SK-N-SH (cell line): ENCODE data around the gene CCR6. TPM values are rescaled to one million over a fixed set of nuclear protein-coding genes. Genes with fewer than 3 reads are reported as not detected.

Experiments
- CTCF ChIA-PET: fragments of 300-600, 350-600 bp; formaldehyde crosslinking; extraction: SDS; loops from one replicate; lab custom pipeline; 2021; lab: Yijun Ruan, JAX
- POLR2A ChIA-PET: fragments of 350-600 bp; sonication (Branson Sonifier 250); formaldehyde crosslinking; extraction: SDS; loops from one replicate; lab custom pipeline; 2020; ENCODE audit warnings: antibody characterized with exemption, inconsistent platforms; lab: Yijun Ruan, JAX
- DNase-seq: peaks from one replicate; pipeline ENCODE4 v3.0.0; 2012
- H2AFZ ChIP-seq: fragments of 200-600 bp; sonication (generic); 2 replicates; pipeline ENCODE4 v1.8.1; 2016; ENCODE audit warnings: antibody characterized with exemption, mild to moderate bottlenecking, low read depth
- H3F3A ChIP-seq: fragments of 200-600 bp; sonication (generic); replicated peaks from 2 replicates; pipeline ENCODE3; 2016; ENCODE audit warnings: antibody characterized with exemption, mild to moderate bottlenecking; ENCODE audit not compliant: insufficient read depth
- H3K27ac ChIP-seq, 2 experiments: fragments of 200-500 bp in 1 of 2; fragments of 200-600 bp in 1 of 2; sonication (Bioruptor generic) in 1 of 2; sonication (generic), shearing (Covaris generic) in 1 of 2; 2 replicates each; pipeline versions ENCODE4 v1.5.1 to v1.6.1; 2014 to 2016; ENCODE audit warnings: low read depth in 2 of 2, inconsistent platforms in 1 of 2, low read length in 1 of 2, mild to moderate bottlenecking in 1 of 2, mixed read lengths in 1 of 2
- H3K27me3 ChIP-seq: fragments of 200-600 bp; sonication (generic), shearing (Covaris generic); 2 replicates; pipeline ENCODE4 v1.6.1; 2016; ENCODE audit warnings: mixed run types; ENCODE audit not compliant: insufficient read depth
- H3K36me3 ChIP-seq, 2 experiments: fragments of 200-500 bp in 1 of 2; fragments of 200-600 bp in 1 of 2; sonication (Bioruptor generic) in 1 of 2; sonication (generic) in 1 of 2; replicated peaks in 1 of 2; 2 replicates each; pipeline versions ENCODE3 to v1.5.1; 2014 to 2016; ENCODE audit warnings: low read length in 1 of 2, mild to moderate bottlenecking in 1 of 2; ENCODE audit not compliant: insufficient read depth in 2 of 2, control insufficient read depth in 1 of 2
- H3K4me1 ChIP-seq, 2 experiments: fragments of 200-500 bp in 1 of 2; fragments of 200-600 bp in 1 of 2; sonication (Bioruptor generic) in 1 of 2; sonication (generic), shearing (Covaris generic) in 1 of 2; 2 replicates each; pipeline versions ENCODE4 v1.5.1 to v1.6.1; 2014 to 2016; ENCODE audit warnings: low read depth in 1 of 2, low read length in 1 of 2, mixed run types in 1 of 2; ENCODE audit not compliant: insufficient read depth in 2 of 2, control insufficient read depth in 1 of 2
- H3K4me2 ChIP-seq: fragments of 200-600 bp; sonication (generic), shearing (Covaris generic); 2 replicates; pipeline ENCODE4 v1.6.1; 2017; ENCODE audit warnings: mixed run types
- H3K4me3 ChIP-seq, 2 experiments: fragments of 200-500 bp in 1 of 2; fragments of 200-600 bp in 1 of 2; sonication (Bioruptor generic) in 1 of 2; sonication (generic), shearing (Covaris generic) in 1 of 2; 2 replicates each; pipeline versions ENCODE4 v1.5.1 to v1.8.1; 2014 to 2016; ENCODE audit warnings: low read depth in 2 of 2, inconsistent platforms in 1 of 2, low read length in 1 of 2, mild to moderate bottlenecking in 1 of 2, mixed read lengths in 1 of 2, moderate library complexity in 1 of 2
- H3K79me2 ChIP-seq: fragments of 200-600 bp; sonication (generic); 2 replicates; pipeline ENCODE4 v1.8.1; 2017; ENCODE audit warnings: mild to moderate bottlenecking; ENCODE audit not compliant: insufficient read depth
- H3K9ac ChIP-seq: fragments of 200-600 bp; sonication (generic); 2 replicates; pipeline ENCODE4 v1.6.1; 2017; ENCODE audit warnings: mixed run types
- H3K9me2 ChIP-seq: fragments of 200-600 bp; sonication (generic); 2 replicates; pipeline ENCODE4 v1.6.1; 2017; ENCODE audit warnings: mixed run types
- H3K9me3 ChIP-seq: fragments of 200-600 bp; sonication (generic); 2 replicates; pipeline ENCODE4 v1.6.1; 2017; ENCODE audit warnings: mixed run types, mild to moderate bottlenecking, moderate library complexity
- H4K20me1 ChIP-seq: fragments of 200-600 bp; sonication (generic); 2 replicates; pipeline ENCODE4 v1.6.1; 2017; ENCODE audit warnings: mild to moderate bottlenecking, mixed run types; ENCODE audit not compliant: insufficient read depth
- CHD2 ChIP-seq: fragments of 150-350 bp; IDR thresholded peaks from 2 replicates; pipeline ENCODE4 v1.6.1; 2018; ENCODE audit warnings: low read length; ENCODE audit not compliant: partially characterized antibody
- ELF1 ChIP-seq: IDR thresholded peaks from 2 replicates; pipeline ENCODE4 v1.4.0; 2012
- EZH2phosphoT487 ChIP-seq: fragments of 200-600 bp; sonication (generic); IDR thresholded peaks from 2 replicates; pipeline ENCODE4 v1.6.1; 2017; ENCODE audit warnings: low read depth, mixed run types, mild to moderate bottlenecking, antibody characterized with exemption, moderate library complexity, borderline replicate concordance
- FOSL2 ChIP-seq: IDR thresholded peaks from 2 replicates; pipeline ENCODE4 v1.4.0; 2012; ENCODE audit warnings: low read depth, mild to moderate bottlenecking, moderate library complexity, borderline replicate concordance
- FOXM1 ChIP-seq: IDR thresholded peaks from 2 replicates; pipeline ENCODE4 v1.4.0; 2012; ENCODE audit warnings: low read depth, mild to moderate bottlenecking
- GATA2 ChIP-seq: sonication (generic); formaldehyde crosslinking; IDR thresholded peaks from 2 replicates; pipeline ENCODE4 v1.5.0; 2020; ENCODE audit warnings: mild to moderate bottlenecking, missing genetic modification reagents
- MEF2A ChIP-seq: IDR thresholded peaks from 2 replicates; pipeline ENCODE4 v1.4.0; 2012; ENCODE audit warnings: low read depth, borderline replicate concordance
- MXI1 ChIP-seq: IDR thresholded peaks from 2 replicates; pipeline ENCODE4 v1.6.1; 2012; ENCODE audit warnings: mild to moderate bottlenecking, low read depth, low read length, improper control_type of control experiment
- NFIC ChIP-seq: IDR thresholded peaks from 2 replicates; pipeline ENCODE4 v1.4.0; 2012; ENCODE audit warnings: borderline replicate concordance
- NRF1 ChIP-seq: IDR thresholded peaks from 2 replicates; pipeline ENCODE4 v1.6.1; 2012; ENCODE audit warnings: low read depth, mild to moderate bottlenecking, low read length
- POLR2AphosphoS5 ChIP-seq: IDR thresholded peaks from 2 replicates; pipeline ENCODE4 v1.6.1; 2012; ENCODE audit warnings: low read depth, low read length
- RAD21 ChIP-seq: IDR thresholded peaks from 2 replicates; pipeline ENCODE4 v1.6.1; 2012; ENCODE audit warnings: mild to moderate bottlenecking, low read length
- RFX5 ChIP-seq: IDR thresholded peaks from 2 replicates; pipeline ENCODE4 v1.6.1; 2012; ENCODE audit warnings: mild to moderate bottlenecking, improper control_type of control experiment, low read length
- SIN3A ChIP-seq: IDR thresholded peaks from 2 replicates; pipeline ENCODE4 v1.6.1; 2012; ENCODE audit warnings: low read depth, mild to moderate bottlenecking, low read length, moderate library complexity, borderline replicate concordance
- TAF1 ChIP-seq: IDR thresholded peaks from 2 replicates; pipeline ENCODE4 v1.6.1; 2012; ENCODE audit warnings: low read depth, mild to moderate bottlenecking, low read length, moderate library complexity, borderline replicate concordance
- TEAD4 ChIP-seq: IDR thresholded peaks from 2 replicates; pipeline ENCODE4 v1.4.0; 2012; ENCODE audit warnings: mild to moderate bottlenecking, borderline replicate concordance; ENCODE audit not compliant: insufficient read depth
- WGBS: methylation state at CpG from one replicate; pipeline ENCODE4 v1.1.6; 2017; ENCODE audit warnings: low lambda C conversion rate; 5-methylcytosine and 5-hydroxymethylcytosine counted together
- polyA plus RNA-seq, 3 experiments: library from polyadenylated mRNA; depleted of rRNA; stranded (reverse); fragments of >200 nt; gene quantifications; 2 replicates each; pipeline ENCODE4 v1.2.3, GENCODE V29; 2012
- TF ChIP-seq, protein P1 (sequence below): fragments of 150-350 bp; IDR thresholded peaks from 2 replicates; pipeline ENCODE4 v1.6.1; 2017; ENCODE audit warnings: antibody characterized with exemption, low read length, low read depth, borderline replicate concordance
- TF ChIP-seq, protein P2 (sequence below): IDR thresholded peaks from 2 replicates; pipeline ENCODE4 v1.4.0; 2012; ENCODE audit warnings: low read depth, borderline replicate concordance
- TF ChIP-seq, protein P3 (sequence below): IDR thresholded peaks from 2 replicates; pipeline ENCODE4 v1.4.0; 2012; ENCODE audit warnings: low read depth, borderline replicate concordance
- TF ChIP-seq, protein P4 (sequence below): IDR thresholded peaks from 2 replicates; pipeline ENCODE4 v1.6.1; 2012; ENCODE audit warnings: mild to moderate bottlenecking, low read depth, low read length, moderate library complexity

The CCR6 gene
- polyA plus RNA-seq, 1 of the 3 experiments (the other 2 are of a cell fraction), result not detected

DNA sequence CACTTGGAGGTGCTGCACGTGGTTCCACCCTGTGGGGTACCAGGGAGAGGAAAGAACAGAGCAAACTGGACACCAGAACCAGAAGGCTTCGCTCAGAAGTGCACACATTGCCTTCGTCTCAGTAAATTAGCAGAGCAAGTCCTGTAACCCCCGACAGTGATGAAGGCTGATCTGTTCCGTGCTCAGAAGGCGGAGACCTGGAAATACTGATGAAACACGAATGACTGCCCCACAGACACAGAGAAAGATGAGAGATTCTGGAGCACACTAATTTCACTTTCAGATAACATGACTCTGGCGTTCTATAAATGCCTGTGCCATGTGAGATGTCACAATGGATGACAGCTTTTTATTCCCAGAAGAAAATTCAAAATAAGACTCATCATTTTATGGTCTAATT is 44.2 kb upstream of the CCR6 start:
- CTCF ChIA-PET, result no interaction called here
- no peaks in the 10 kb centered on the region for H3K27me3 ChIP-seq
- DNase-seq, result no peak
- H3K9me3 ChIP-seq, result no peaks in the 10 kb centered on the region
- H3K27ac ChIP-seq, result no peak overlapping the region
- H4K20me1 ChIP-seq, result no peaks in the 10 kb centered on the region
- H3K4me2 ChIP-seq, result no peak overlapping the region
- H3K36me3 ChIP-seq, result no peaks in the 10 kb centered on the region
- H3K9me2 ChIP-seq, result no peaks in the 10 kb centered on the region
- no peak overlapping the region for H3K4me3 ChIP-seq
- no peak overlapping the region for H2AFZ ChIP-seq
- no peak for TF ChIP-seq EZH2phosphoT487
- no peak for TF ChIP-seq TAF1
- no peak for TF ChIP-seq MXI1
- TF ChIP-seq, protein P1, sequence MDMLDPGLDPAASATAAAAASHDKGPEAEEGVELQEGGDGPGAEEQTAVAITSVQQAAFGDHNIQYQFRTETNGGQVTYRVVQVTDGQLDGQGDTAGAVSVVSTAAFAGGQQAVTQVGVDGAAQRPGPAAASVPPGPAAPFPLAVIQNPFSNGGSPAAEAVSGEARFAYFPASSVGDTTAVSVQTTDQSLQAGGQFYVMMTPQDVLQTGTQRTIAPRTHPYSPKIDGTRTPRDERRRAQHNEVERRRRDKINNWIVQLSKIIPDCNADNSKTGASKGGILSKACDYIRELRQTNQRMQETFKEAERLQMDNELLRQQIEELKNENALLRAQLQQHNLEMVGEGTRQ, result no peak
- no peak for TF ChIP-seq SIN3A
- no peak for TF ChIP-seq RAD21
- no peak for TF ChIP-seq CHD2
- no peak for TF ChIP-seq TEAD4
- TF ChIP-seq, protein P2, sequence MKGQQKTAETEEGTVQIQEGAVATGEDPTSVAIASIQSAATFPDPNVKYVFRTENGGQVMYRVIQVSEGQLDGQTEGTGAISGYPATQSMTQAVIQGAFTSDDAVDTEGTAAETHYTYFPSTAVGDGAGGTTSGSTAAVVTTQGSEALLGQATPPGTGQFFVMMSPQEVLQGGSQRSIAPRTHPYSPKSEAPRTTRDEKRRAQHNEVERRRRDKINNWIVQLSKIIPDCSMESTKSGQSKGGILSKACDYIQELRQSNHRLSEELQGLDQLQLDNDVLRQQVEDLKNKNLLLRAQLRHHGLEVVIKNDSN, result no peak
- TF ChIP-seq FOSL2, result no peak
- no peak for TF ChIP-seq RFX5
- no peak for TF ChIP-seq FOXM1
- POLR2A ChIA-PET, result no interaction called here
- no peaks in the 10 kb centered on the region; a peak in 1 of 4 replicates for H3K4me1 ChIP-seq
- WGBS, result 33% methylated on average over 8 of the region's 8 CpGs
- H3F3A ChIP-seq, result no peaks in the 10 kb centered on the region
- H3K79me2 ChIP-seq, result no peaks in the 10 kb centered on the region
- H3K9ac ChIP-seq, result no peak overlapping the region

DNA sequence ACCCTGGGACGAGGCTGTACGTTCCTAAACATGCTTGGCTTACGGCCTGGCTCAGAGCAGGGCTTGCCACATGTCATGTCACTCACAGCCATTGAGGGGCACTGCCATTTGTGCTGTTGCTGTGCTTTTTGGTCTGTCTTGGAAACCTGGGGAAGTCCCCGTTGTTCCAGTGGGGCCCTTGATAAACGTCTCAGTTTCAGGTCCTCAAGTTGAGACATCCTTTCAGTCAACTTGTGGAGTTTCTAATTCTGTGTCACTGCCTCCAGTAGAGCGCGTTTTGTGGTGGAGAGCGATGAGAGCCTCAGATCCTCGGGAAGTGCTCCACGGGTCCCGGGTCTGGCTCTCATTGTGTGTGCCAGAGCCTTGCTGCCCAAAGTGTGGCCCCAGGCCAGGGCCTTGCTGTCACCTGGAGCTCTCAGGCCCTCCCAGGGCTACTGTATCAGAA is 43.0 kb upstream of the CCR6 start:
- no peaks in the 10 kb centered on the region for H3K9me2 ChIP-seq
- no peaks in the 10 kb centered on the region for H3K79me2 ChIP-seq
- whole genome bisulfite sequencing, result 57% methylated on average over 9 of the region's 11 CpGs
- no peak overlapping the region for H2AFZ ChIP-seq
- H3K4me3 ChIP-seq, result no peak overlapping the region
- H3K9me3 ChIP-seq, result no peaks in the 10 kb centered on the region
- CTCF ChIA-PET, result no interaction called here
- H3K9ac ChIP-seq, result no peak overlapping the region
- no peaks in the 10 kb centered on the region; a peak in 1 of 4 replicates for H3K4me1 ChIP-seq
- no peaks in the 10 kb centered on the region for H3K36me3 ChIP-seq
- no peak overlapping the region for H3K27ac ChIP-seq
- DNase-seq, result no peak
- H4K20me1 ChIP-seq, result no peaks in the 10 kb centered on the region
- H3K4me2 ChIP-seq, result no peak overlapping the region
- POLR2A ChIA-PET, result no interaction called here
- H3F3A ChIP-seq, result no peaks in the 10 kb centered on the region
- H3K27me3 ChIP-seq, result no peaks in the 10 kb centered on the region
- TF ChIP-seq, protein P3, sequence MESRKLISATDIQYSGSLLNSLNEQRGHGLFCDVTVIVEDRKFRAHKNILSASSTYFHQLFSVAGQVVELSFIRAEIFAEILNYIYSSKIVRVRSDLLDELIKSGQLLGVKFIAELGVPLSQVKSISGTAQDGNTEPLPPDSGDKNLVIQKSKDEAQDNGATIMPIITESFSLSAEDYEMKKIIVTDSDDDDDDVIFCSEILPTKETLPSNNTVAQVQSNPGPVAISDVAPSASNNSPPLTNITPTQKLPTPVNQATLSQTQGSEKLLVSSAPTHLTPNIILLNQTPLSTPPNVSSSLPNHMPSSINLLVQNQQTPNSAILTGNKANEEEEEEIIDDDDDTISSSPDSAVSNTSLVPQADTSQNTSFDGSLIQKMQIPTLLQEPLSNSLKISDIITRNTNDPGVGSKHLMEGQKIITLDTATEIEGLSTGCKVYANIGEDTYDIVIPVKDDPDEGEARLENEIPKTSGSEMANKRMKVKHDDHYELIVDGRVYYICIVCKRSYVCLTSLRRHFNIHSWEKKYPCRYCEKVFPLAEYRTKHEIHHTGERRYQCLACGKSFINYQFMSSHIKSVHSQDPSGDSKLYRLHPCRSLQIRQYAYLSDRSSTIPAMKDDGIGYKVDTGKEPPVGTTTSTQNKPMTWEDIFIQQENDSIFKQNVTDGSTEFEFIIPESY, result no peak
- TF ChIP-seq GATA2 (CRISPR knock-in tag) (no peak), ELF1 (no peak), TEAD4 (no peak), POLR2AphosphoS5 (no peak), NFIC (no peak), CHD2 (no peak), NRF1 (no peak), RAD21 (no peak), MEF2A (no peak), EZH2phosphoT487 (no peak)
- TF ChIP-seq, protein P2, result no peak
- TF ChIP-seq, protein P4, sequence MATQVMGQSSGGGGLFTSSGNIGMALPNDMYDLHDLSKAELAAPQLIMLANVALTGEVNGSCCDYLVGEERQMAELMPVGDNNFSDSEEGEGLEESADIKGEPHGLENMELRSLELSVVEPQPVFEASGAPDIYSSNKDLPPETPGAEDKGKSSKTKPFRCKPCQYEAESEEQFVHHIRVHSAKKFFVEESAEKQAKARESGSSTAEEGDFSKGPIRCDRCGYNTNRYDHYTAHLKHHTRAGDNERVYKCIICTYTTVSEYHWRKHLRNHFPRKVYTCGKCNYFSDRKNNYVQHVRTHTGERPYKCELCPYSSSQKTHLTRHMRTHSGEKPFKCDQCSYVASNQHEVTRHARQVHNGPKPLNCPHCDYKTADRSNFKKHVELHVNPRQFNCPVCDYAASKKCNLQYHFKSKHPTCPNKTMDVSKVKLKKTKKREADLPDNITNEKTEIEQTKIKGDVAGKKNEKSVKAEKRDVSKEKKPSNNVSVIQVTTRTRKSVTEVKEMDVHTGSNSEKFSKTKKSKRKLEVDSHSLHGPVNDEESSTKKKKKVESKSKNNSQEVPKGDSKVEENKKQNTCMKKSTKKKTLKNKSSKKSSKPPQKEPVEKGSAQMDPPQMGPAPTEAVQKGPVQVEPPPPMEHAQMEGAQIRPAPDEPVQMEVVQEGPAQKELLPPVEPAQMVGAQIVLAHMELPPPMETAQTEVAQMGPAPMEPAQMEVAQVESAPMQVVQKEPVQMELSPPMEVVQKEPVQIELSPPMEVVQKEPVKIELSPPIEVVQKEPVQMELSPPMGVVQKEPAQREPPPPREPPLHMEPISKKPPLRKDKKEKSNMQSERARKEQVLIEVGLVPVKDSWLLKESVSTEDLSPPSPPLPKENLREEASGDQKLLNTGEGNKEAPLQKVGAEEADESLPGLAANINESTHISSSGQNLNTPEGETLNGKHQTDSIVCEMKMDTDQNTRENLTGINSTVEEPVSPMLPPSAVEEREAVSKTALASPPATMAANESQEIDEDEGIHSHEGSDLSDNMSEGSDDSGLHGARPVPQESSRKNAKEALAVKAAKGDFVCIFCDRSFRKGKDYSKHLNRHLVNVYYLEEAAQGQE, result no peak
